Measurements from ENCODE around the gene CYYR1.

DNA sequence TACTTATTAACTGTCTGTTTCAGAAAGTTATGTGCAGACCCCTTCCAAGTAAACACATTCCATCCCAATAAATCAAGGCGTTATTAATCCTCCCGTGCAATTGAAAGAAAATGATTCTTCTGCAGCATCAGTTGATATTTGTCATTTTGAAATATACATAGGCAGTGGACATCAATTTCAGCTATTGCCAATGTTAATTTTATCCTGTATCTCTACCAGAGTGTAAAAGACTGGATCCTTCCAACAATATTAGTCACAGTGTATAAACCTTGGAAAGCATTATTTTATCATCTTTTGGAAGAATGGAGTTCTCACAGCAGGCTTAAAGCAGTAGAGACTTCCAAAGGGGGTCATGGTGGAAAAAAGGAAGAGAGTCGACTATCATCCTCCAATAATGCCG, 150.4 kb downstream of the CYYR1 start:
- TF ChIP-seq, protein P1, sequence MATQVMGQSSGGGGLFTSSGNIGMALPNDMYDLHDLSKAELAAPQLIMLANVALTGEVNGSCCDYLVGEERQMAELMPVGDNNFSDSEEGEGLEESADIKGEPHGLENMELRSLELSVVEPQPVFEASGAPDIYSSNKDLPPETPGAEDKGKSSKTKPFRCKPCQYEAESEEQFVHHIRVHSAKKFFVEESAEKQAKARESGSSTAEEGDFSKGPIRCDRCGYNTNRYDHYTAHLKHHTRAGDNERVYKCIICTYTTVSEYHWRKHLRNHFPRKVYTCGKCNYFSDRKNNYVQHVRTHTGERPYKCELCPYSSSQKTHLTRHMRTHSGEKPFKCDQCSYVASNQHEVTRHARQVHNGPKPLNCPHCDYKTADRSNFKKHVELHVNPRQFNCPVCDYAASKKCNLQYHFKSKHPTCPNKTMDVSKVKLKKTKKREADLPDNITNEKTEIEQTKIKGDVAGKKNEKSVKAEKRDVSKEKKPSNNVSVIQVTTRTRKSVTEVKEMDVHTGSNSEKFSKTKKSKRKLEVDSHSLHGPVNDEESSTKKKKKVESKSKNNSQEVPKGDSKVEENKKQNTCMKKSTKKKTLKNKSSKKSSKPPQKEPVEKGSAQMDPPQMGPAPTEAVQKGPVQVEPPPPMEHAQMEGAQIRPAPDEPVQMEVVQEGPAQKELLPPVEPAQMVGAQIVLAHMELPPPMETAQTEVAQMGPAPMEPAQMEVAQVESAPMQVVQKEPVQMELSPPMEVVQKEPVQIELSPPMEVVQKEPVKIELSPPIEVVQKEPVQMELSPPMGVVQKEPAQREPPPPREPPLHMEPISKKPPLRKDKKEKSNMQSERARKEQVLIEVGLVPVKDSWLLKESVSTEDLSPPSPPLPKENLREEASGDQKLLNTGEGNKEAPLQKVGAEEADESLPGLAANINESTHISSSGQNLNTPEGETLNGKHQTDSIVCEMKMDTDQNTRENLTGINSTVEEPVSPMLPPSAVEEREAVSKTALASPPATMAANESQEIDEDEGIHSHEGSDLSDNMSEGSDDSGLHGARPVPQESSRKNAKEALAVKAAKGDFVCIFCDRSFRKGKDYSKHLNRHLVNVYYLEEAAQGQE (IDR thresholded peaks at IDR 0.05; ENCODE audit: insufficient read depth in 1 of 2, low read depth in 2 of 2, low read length in 1 of 2) = no peak
- TF ChIP-seq, protein P2, sequence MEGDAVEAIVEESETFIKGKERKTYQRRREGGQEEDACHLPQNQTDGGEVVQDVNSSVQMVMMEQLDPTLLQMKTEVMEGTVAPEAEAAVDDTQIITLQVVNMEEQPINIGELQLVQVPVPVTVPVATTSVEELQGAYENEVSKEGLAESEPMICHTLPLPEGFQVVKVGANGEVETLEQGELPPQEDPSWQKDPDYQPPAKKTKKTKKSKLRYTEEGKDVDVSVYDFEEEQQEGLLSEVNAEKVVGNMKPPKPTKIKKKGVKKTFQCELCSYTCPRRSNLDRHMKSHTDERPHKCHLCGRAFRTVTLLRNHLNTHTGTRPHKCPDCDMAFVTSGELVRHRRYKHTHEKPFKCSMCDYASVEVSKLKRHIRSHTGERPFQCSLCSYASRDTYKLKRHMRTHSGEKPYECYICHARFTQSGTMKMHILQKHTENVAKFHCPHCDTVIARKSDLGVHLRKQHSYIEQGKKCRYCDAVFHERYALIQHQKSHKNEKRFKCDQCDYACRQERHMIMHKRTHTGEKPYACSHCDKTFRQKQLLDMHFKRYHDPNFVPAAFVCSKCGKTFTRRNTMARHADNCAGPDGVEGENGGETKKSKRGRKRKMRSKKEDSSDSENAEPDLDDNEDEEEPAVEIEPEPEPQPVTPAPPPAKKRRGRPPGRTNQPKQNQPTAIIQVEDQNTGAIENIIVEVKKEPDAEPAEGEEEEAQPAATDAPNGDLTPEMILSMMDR (IDR thresholded peaks at IDR 0.05) = no peak
- no peak for TF ChIP-seq POLR2AphosphoS5 (IDR thresholded peaks at IDR 0.05; ENCODE audit: low read depth, low read length)
- no peak for TF ChIP-seq SIN3A (IDR thresholded peaks at IDR 0.05; ENCODE audit: borderline replicate concordance, insufficient read depth, low read depth, low read length)
- TF ChIP-seq TCF7L2 (IDR thresholded peaks at IDR 0.05; ENCODE audit: low read depth, low read length) = no peak
